Tibial nerve (tissue), 4 donors: Measurements from ENCODE around the gene SV2B. TPM values are rescaled to one million over a fixed set of nuclear protein-coding genes. Genes with fewer than 3 reads are reported as not detected.

Source experiments
- DNase-seq, 2 donors: peaks; one replicate each; pipeline ENCODE4 v3.0.0-alpha.2; 2019; ENCODE audit warnings: low spot score in 2 of 2
- H3K27ac ChIP-seq, 4 donors: fragments of 200-600 bp; sonication (generic) in 3 of 4; one replicate each; pipeline ENCODE4 v1.5.1; 2017 to 2019; ENCODE audit warnings: mild to moderate bottlenecking in 1 of 4
- H3K27me3 ChIP-seq, 2 donors: fragments of 200-600 bp; sonication (generic) in 1 of 2; one replicate each; pipeline versions ENCODE4 v1.5.1 to v1.6.0; 2017 to 2019
- H3K36me3 ChIP-seq, 3 donors: fragments of 200-600 bp; sonication (generic); one replicate each; pipeline ENCODE4 v1.5.1; 2018 to 2019
- H3K4me1 ChIP-seq, 4 donors: fragments of 200-600 bp; sonication (generic) in 3 of 4; one replicate each; pipeline ENCODE4 v1.5.1; 2017 to 2019
- H3K4me3 ChIP-seq, 4 donors: fragments of 200-600 bp; sonication (generic) in 3 of 4; one replicate each; pipeline ENCODE4 v1.5.1; 2017 to 2019; ENCODE audit warnings: mild to moderate bottlenecking in 1 of 4, moderate library complexity in 1 of 4
- H3K9me3 ChIP-seq, 4 donors: fragments of 200-600 bp; sonication (generic) in 3 of 4; one replicate each; pipeline ENCODE4 v1.5.1; 2017 to 2019
- EP300 ChIP-seq, 2 donors: sonication (generic); formaldehyde crosslinking; IDR thresholded peaks; one replicate each; pipeline ENCODE4 v1.6.1; 2017; ENCODE audit warnings: antibody characterized with exemption in 2 of 2, mild to moderate bottlenecking in 1 of 2
- POLR2A ChIP-seq, 2 donors: fragments of 450-650 bp; IDR thresholded peaks; one replicate each; pipeline ENCODE4 v1.6.1; 2017; ENCODE audit warnings: antibody characterized with exemption in 2 of 2, mild to moderate bottlenecking in 2 of 2, moderate library complexity in 2 of 2
- whole genome bisulfite sequencing, 2 donors: methylation state at CpG; one replicate each; pipeline ENCODE4 v1.1.5; 2018; 5-methylcytosine and 5-hydroxymethylcytosine counted together
- total RNA-seq, 4 donors: library from RNA; depleted of rRNA; stranded (reverse); fragments of >200 nt; gene quantifications; one replicate each; pipeline ENCODE4 v1.1.0, GENCODE V29; 2016
- TF ChIP-seq, protein P1 (sequence below), 5 experiments: fragments of 200-600 bp in 3 of 5; fragments of 450-650 bp in 2 of 5; sonication (generic) in 3 of 5; IDR thresholded peaks; one replicate each; pipeline ENCODE4 v1.5.1; 2016 to 2019; ENCODE audit warnings: antibody characterized with exemption in 5 of 5, mild to moderate bottlenecking in 3 of 5, moderate library complexity in 2 of 5

SV2B gene, protein sequence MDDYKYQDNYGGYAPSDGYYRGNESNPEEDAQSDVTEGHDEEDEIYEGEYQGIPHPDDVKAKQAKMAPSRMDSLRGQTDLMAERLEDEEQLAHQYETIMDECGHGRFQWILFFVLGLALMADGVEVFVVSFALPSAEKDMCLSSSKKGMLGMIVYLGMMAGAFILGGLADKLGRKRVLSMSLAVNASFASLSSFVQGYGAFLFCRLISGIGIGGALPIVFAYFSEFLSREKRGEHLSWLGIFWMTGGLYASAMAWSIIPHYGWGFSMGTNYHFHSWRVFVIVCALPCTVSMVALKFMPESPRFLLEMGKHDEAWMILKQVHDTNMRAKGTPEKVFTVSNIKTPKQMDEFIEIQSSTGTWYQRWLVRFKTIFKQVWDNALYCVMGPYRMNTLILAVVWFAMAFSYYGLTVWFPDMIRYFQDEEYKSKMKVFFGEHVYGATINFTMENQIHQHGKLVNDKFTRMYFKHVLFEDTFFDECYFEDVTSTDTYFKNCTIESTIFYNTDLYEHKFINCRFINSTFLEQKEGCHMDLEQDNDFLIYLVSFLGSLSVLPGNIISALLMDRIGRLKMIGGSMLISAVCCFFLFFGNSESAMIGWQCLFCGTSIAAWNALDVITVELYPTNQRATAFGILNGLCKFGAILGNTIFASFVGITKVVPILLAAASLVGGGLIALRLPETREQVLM
- 10 to 100 TPM in 3 of 4 donors, 1 to 10 TPM in 1; 8.3 to 20.5 (median 17.1) TPM for total RNA-seq

DNA sequence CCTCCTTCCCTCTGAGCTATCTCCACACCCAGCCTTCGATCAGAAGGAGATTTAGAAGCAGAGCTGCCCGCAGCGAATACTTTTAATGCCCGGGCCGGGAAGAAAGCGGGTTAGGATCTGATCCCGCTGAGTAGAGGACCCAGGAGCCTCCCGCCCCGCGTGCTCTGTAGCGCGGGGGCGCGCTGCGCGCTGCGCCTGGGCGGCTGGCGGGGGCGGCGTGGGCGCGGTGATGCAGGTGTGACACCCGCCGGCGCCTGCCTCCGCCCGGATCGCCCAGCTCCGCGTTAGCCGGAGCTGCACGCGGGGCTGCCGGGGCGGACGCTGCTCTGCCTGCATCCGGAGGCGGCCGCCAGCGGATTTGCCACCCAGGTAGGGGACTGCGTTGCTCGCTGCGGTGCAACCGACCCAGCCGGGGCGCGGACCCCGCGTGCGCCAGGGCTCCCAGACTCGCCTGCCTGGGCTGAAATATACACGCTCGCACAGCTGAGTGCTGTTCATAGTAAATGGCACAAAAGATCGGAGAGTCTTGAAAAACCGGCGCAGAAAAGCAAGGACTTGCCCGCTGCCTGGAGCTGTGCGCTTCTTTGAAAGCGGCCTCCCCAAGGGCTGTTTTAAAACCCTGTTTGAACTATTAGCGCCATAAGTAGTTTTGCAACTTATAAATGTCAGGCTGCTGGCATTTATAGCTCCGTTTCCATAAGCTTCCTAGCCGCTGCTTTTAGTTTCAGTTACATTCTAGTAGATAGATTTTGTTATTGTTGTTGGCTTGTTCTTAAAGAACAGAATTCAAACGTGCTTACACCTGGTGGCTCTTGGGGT lies at the start of gene SV2B:
Gene SV2B, plus strand, starts transcription at position 263 of the 819 bp plus-strand sequence. CDS start 126,007 bp downstream, outside the sequence.
- no peak for DNase-seq
- H3K27ac ChIP-seq = peak within 1 kb of the TSS in 3 of 4 donors; percentile 21 to 84 (median 63)
- no peaks in the 10 kb centered on the region for H3K36me3 ChIP-seq
- H3K4me3 ChIP-seq = peak within 1 kb of the TSS; percentile 40 to 66 (median 56)
- H3K27me3 ChIP-seq = peaks cover 0 to 25% of the 10 kb centered on the region in 2 donors
- peaks cover 0 to 2% (median 0%) of the 10 kb centered on the region in 4 donors for H3K9me3 ChIP-seq
- TF ChIP-seq EP300 (IDR thresholded peaks at IDR 0.05) = peak in 1 of 2 donors; percentile 7
- TF ChIP-seq, protein P1, sequence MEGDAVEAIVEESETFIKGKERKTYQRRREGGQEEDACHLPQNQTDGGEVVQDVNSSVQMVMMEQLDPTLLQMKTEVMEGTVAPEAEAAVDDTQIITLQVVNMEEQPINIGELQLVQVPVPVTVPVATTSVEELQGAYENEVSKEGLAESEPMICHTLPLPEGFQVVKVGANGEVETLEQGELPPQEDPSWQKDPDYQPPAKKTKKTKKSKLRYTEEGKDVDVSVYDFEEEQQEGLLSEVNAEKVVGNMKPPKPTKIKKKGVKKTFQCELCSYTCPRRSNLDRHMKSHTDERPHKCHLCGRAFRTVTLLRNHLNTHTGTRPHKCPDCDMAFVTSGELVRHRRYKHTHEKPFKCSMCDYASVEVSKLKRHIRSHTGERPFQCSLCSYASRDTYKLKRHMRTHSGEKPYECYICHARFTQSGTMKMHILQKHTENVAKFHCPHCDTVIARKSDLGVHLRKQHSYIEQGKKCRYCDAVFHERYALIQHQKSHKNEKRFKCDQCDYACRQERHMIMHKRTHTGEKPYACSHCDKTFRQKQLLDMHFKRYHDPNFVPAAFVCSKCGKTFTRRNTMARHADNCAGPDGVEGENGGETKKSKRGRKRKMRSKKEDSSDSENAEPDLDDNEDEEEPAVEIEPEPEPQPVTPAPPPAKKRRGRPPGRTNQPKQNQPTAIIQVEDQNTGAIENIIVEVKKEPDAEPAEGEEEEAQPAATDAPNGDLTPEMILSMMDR (IDR thresholded peaks at IDR 0.05) = no peak
- peaks cover 0 to 31% (median 9%) of the 10 kb centered on the region in 4 donors for H3K4me1 ChIP-seq
- 1% methylated on average over 44 to 60 of the region's 64 CpGs for WGBS, 2 donors

DNA sequence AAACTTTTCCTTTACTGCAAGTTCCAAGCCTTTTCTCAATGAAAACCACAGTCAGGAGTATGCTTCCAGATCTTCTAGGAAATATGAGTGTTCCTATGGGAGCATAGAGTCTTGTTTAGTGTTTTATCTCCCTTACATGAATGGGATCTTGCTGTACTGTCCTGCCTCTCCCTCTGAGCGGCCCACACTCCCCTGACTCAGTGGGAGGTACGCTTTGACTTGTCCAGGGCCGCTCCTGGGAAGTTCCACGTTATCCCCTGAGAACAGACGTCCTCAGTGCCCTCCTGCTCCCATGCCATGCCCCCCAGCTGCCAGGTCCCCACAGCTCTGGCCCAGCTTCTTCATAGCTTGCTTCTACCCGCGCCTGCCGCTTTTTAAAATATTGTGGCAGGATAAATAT lies 48.8 kb upstream of the SV2B start:
- DNase-seq = no peak
- Histone ChIP-seq H3K4me3 (no peak overlapping the region), H3K27me3 (peaks cover 0 to 15% of the 10 kb centered on the region in 2 donors), H3K9me3 (no peaks in the 10 kb centered on the region), H3K36me3 (no peaks in the 10 kb centered on the region), H3K27ac (no peak overlapping the region), H3K4me1 (peaks cover 0 to 20% (median 0%) of the 10 kb centered on the region in 4 donors)
- TF ChIP-seq POLR2A (IDR thresholded peaks at IDR 0.05) = no peak
- TF ChIP-seq EP300 (IDR thresholded peaks at IDR 0.05) = no peak
- whole genome bisulfite sequencing, 2 donors = 77 to 81% methylated on average over 8 of the region's 8 CpGs

- 24 to 30% methylated on average over 2 of the region's 2 CpGs for WGBS, 2 donors
- TF ChIP-seq POLR2A (IDR thresholded peaks at IDR 0.05) (no peak), EP300 (IDR thresholded peaks at IDR 0.05) (no peak)
- TF ChIP-seq, protein P1 (IDR thresholded peaks at IDR 0.05) = no peak
- Histone ChIP-seq H3K27me3 (peaks cover 0 to 30% of the 10 kb centered on the region in 2 donors), H3K4me1 (peaks cover 0 to 11% (median 0%) of the 10 kb centered on the region in 4 donors), H3K36me3 (no peaks in the 10 kb centered on the region), H3K4me3 (no peak overlapping the region), H3K9me3 (no peaks in the 10 kb centered on the region), H3K27ac (no peak overlapping the region)
- no peak for DNase-seq
These were observed 45.2 kb upstream of the SV2B start for GRCh38 chr15:91054816-91055215.

DNA sequence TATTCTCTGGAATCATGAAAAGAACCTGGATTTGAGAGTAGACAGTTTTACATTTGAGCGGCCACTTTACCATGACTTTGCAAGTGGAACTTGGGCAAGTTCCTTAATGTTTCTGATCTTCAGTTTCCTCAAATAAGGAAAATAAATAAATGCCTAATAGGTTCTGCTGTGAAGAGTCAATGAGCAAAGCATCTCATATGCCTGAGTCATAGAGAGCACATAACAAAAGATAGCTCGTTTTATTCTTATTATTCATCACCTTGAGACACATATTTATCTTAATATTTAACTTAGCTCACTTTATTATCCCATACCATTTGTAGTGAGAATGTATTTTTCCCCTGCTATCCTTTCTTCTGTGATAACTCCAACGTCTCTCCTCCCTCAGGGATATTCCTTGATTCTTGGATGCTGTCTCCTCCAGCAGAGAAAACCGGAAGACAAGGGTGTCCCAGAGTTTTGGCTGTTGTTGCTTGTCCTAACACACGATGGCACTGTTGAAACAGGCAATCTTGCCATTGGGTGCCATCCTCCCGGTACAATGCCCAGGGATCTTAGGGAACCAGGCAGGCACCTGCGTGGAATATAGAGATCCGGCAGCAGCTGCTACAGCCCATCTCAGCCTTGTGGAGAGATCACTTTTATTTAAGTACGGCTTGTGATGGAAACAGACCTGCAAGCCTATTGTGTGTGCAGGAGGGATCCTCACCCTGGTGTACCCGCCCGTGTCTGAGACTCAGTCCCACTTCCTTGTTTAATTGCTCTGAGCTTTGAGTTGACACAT lies 44.3 kb upstream of the SV2B start:
- Histone ChIP-seq H3K36me3 (no peaks in the 10 kb centered on the region), H3K27ac (no peak overlapping the region), H3K27me3 (peaks cover 0 to 30% of the 10 kb centered on the region in 2 donors), H3K9me3 (no peaks in the 10 kb centered on the region), H3K4me1 (peaks cover 0 to 6% (median 0%) of the 10 kb centered on the region in 4 donors), H3K4me3 (no peak overlapping the region)
- no peak for TF ChIP-seq POLR2A (IDR thresholded peaks at IDR 0.05)
- TF ChIP-seq, protein P1 (IDR thresholded peaks at IDR 0.05) = peak; percentile 66 to 90 (median 81)
- DNase-seq = peak; percentile 22 to 56
- WGBS, 2 donors = 24 to 27% methylated on average over 11 of the region's 11 CpGs

DNA sequence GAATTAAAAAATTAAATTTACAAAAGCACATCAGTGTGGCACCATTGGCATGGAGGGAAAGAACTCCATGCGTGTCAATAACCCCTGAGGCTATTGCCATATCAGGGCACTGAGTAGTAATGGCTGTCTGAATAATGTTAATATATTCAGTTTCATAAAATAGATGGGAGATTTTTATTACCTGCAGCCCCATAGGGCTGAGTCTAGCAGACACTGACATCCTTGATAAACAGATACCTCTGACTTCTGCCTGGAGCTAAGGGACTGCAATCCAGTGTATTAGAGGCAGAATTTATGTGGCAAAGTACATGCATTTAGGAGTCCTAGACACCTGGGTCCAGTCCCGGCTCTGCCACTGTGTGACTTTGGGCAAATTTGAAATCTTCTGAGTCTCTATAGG lies 38.8 kb upstream of the SV2B start:
- DNase-seq = no peak
- H3K4me3 ChIP-seq = no peak overlapping the region
- H3K9me3 ChIP-seq = no peaks in the 10 kb centered on the region
- no peaks in the 10 kb centered on the region for H3K36me3 ChIP-seq
- WGBS, 2 donors = 84 to 91% methylated on average over 2 of the region's 2 CpGs
- TF ChIP-seq POLR2A (IDR thresholded peaks at IDR 0.05) (no peak), EP300 (IDR thresholded peaks at IDR 0.05) (no peak)
- TF ChIP-seq, protein P1 (IDR thresholded peaks at IDR 0.05) = no peak
- no peak overlapping the region for H3K27ac ChIP-seq
- peaks cover 0 to under 1% (median 0%) of the 10 kb centered on the region in 4 donors for H3K4me1 ChIP-seq
- peaks cover 0 to 15% of the 10 kb centered on the region in 2 donors for H3K27me3 ChIP-seq
